NB4 (cell line): ENCODE results near the gene UBE2L5.

Experiments
- DNase-seq: peaks from one replicate; pipeline ENCODE4 v3.0.0; 2010; ENCODE audit warnings: low read depth
- H3K4me3 ChIP-seq: one replicate; pipeline ENCODE4 v1.5.1; 2011; ENCODE audit warnings: mild to moderate bottlenecking, low read depth, low read length, moderate library complexity
- MYC ChIP-seq: IDR thresholded peaks from 2 replicates; pipeline ENCODE4 v1.6.1; 2011; ENCODE audit warnings: low read depth, low read length
- POLR2A ChIP-seq: IDR thresholded peaks from 2 replicates; pipeline ENCODE4 v1.6.1; 2011; ENCODE audit warnings: mild to moderate bottlenecking; ENCODE audit not compliant: insufficient read length; ENCODE audit errors: extremely low read depth
- TF ChIP-seq, protein P1 (sequence below): IDR thresholded peaks from one replicate; pipeline ENCODE4 v1.5.1; 2012; ENCODE audit warnings: low read depth, low read length
- TF ChIP-seq, protein P2 (sequence below): IDR thresholded peaks from 2 replicates; pipeline ENCODE4 v1.6.1; 2011; ENCODE audit warnings: low read depth, low read length

Gene UBE2L5

DNA sequence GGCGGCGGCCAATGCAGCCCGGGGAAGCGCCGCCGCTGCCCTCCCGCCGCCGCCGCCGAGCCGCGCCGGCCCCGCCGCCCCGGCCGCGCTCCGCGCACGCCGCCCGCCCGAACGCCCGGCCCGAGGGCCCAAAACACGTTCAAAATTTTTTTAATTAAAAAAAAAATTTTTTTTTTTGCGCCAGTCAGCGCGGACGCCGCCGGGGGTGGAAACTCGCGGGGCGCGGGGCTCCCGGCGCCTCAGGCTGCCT lies 43.0 kb downstream of the UBE2L5 start:
- no peak for TF ChIP-seq MYC
- TF ChIP-seq, protein P1, sequence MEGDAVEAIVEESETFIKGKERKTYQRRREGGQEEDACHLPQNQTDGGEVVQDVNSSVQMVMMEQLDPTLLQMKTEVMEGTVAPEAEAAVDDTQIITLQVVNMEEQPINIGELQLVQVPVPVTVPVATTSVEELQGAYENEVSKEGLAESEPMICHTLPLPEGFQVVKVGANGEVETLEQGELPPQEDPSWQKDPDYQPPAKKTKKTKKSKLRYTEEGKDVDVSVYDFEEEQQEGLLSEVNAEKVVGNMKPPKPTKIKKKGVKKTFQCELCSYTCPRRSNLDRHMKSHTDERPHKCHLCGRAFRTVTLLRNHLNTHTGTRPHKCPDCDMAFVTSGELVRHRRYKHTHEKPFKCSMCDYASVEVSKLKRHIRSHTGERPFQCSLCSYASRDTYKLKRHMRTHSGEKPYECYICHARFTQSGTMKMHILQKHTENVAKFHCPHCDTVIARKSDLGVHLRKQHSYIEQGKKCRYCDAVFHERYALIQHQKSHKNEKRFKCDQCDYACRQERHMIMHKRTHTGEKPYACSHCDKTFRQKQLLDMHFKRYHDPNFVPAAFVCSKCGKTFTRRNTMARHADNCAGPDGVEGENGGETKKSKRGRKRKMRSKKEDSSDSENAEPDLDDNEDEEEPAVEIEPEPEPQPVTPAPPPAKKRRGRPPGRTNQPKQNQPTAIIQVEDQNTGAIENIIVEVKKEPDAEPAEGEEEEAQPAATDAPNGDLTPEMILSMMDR = no peak
- TF ChIP-seq POLR2A = no peak
- TF ChIP-seq, protein P2, sequence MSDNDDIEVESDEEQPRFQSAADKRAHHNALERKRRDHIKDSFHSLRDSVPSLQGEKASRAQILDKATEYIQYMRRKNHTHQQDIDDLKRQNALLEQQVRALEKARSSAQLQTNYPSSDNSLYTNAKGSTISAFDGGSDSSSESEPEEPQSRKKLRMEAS = no peak
- no peak for DNase-seq
- H3K4me3 ChIP-seq = peak overlapping the region; percentile 51

DNA sequence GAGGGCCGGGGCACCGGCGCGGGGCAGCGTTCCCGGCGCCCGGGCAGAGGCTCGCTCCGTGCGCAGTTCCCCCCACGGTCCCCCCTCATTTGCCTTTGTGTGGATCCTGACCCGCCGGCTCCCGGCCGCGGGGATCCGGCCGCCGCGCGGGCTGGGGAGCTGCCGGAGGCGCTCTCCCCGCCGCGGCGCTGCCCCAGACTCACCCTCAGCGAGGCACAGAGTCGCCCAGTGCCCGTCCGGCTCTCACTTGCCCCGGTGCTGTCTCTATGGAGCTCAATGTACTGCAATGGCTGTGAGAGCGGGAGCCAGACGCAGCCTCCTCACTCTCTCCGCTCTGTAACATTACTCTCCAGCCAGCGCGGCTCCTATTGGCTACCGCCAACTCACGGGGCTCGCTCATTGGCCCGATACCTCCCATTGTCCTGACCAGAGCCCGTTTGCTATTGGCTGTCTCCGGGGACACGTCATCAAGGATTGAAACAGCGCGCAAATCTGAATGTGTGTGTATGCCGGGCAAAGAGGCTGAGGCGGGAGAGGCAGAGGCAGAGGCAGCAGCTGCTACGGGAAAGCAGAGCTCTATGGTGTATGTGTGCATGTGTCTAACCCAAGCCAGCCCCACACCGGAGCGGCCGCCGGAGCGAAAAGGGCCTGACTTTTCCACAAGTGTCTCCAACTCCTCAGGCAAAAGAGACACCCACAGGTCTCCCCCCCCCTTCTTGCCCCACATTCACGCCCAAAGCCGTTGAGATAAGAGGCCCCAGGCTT lies 43.5 kb downstream of the UBE2L5 start, which contains the start of gene HMGB1:
TSS of gene HMGB1 (minus strand) at position 344 of the 765 bp plus-strand sequence. CDS start 2,256 bp downstream, outside the sequence.
- DNase-seq = peak; percentile 100
- TF ChIP-seq MYC (peak; percentile 72), POLR2A (peak; percentile 95)
- TF ChIP-seq, protein P1 = no peak
- TF ChIP-seq, protein P2 = peak; percentile 92
- peak within 1 kb of the TSS; percentile 61 for H3K4me3 ChIP-seq

DNA sequence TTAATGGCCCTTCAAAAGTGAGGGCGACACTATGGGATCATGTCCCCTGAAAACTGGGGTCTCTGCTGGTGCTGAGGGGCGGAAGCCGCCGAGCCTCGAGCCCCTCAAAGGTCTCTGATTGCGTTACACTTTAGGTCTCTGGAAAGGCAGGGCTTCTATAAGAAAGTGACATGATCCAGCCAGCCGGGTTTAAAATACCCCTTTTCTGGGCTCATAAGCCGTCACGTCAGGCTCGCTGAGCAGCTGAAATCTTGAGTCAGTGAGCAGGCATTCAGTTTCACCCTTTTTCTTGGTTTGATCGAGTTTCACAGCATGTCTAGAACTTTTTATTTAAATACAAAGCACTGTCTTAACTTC lies 44.0 kb downstream of the UBE2L5 start:
- no peak for DNase-seq
- TF ChIP-seq, protein P1 = no peak
- TF ChIP-seq, protein P2 = peak; percentile 22; the same call in 1 of the 2 replicates

DNA sequence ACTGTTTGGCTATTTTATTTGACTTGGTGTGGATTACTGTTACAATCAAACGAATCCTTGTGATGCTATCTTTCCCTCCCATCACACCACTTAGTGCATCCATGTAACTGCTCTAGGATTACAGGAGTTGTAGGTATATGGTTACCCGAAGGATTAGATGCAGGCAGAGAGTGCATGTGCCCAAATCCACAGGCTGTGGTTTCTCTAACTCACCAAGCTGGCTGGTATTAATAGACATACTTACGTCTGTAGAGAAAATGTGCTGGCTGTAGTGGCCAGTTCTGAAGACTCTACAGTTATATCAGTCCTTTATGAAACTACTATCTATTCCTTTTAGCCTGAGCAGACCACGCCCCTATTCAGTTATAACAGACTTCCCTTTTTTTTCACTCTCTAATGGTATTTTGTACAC lies 44.6 kb downstream of the UBE2L5 start:
- DNase-seq = peak; percentile 87
- H3K4me3 ChIP-seq = peak overlapping the region; percentile 61
- TF ChIP-seq POLR2A (peak; percentile 86), MYC (0 out of 2 replicates have a peak, but pooled peaks have one; percentile 3)
- TF ChIP-seq, protein P2 = peak; percentile 63; the same call in 1 of the 2 replicates
- TF ChIP-seq, protein P1 = no peak

More for the DNA sequence above, 44.0 kb downstream of the UBE2L5 start:
- H3K4me3 ChIP-seq = peak overlapping the region; percentile 61

DNA sequence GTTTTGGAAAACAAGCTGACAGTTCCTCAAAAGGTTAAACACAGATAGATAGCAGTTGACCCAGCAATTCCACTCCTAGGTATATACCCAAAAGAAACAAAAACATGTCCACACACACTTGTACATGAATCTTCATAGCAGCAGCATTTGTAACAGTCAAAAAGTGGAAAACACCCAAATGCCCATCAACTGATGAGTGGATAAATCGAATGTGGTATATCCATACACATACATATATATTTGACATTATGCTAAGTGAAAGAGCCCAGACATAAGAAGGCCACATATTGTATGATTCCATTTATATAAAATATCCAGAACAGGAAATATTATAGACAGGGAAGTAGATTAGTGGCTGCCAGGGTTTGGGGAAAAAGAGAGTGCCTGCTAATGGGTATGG lies 51.4 kb downstream of the UBE2L5 start:
- TF ChIP-seq MYC (no peak), POLR2A (no peak)
- TF ChIP-seq, protein P1 = no peak
- TF ChIP-seq, protein P2 = no peak
- DNase-seq = no peak
- H3K4me3 ChIP-seq = no peak overlapping the region
